ENCODE data around the gene COPS4. TPM values are rescaled to one million over a fixed set of nuclear protein-coding genes. Genes with fewer than 3 reads are reported as not detected.

The COPS4 gene
- total and polyA plus RNA-seq, 10 of the 15 experiments (the other 5 are each of a cell fraction or from before 2014, with no cell fraction given), result 34.2 to 159 (median 66.7) TPM

DNA sequence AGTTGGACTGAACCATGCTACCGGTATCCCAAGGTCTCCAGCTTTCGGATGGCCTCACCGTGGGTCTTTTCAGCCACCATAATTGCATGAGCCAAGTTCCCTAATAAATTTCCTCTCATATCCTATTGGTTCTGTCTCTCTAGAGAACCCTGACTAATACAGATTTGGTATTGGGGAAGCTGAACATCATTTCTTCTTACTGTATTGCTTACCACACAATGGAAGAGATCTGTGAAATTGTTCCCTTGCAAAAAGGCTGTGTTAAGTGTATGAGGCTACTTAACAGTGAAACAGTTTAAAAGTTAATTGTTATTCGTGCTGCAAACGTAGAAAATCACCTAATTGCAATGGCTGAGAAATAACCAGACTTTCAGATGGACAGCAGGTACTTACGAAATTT, 45.6 kb downstream of the COPS4 start (continued):
- TF ChIP-seq MTA2 (IDR thresholded peaks at IDR 0.05; ENCODE audit: low read depth) (0 out of 2 replicates have a peak, but pooled peaks have one; percentile 25), ZNF24 (IDR thresholded peaks at IDR 0.05) (peak; percentile 81; the same call in 1 of the 2 replicates)

DNA sequence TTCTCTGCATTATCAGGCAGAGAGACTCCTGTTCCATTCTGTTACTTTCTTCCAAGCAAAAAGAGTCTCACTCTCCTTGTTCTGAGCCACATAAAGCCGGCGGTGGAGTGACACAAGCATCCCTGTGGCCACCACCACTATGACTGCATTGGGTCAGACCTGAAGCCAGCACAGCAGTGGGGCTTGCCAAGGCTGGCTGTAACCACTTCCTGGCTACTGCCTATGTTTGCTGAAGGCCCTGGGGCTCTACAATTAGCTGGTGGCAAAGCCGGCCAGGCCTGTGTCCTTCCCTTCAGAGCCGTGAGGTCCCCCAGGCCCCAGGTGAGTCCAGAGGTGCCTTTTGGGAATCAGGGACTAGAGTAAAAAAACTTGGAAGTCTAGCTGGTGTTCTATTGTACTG, 47.8 kb downstream of the COPS4 start:
- intact Hi-C loops (cut with micrococcal nuclease; ENCODE audit: unreplicated experiment), result no loop called here
- RAD21 ChIA-PET (ENCODE audit: unreplicated experiment), result no interaction called here
- Histone ChIP-seq H3K79me2 (ENCODE audit: control insufficient read depth, insufficient read depth, low read length) (no peaks in the 10 kb centered on the region), H2AFZ (ENCODE audit: control insufficient read depth, low read depth, low read length) (no peak overlapping the region), H3K27ac (ENCODE audit: control insufficient read depth, insufficient read depth) (no peak overlapping the region), H3K9me3 (replicated peaks; ENCODE audit: control insufficient read depth, insufficient read depth, low read length) (no peaks in the 10 kb centered on the region; the same call in 2 of the 3 replicates), H3K9ac (ENCODE audit: control insufficient read depth, insufficient read depth, low read length) (no peak overlapping the region), H3K4me1 (ENCODE audit: control insufficient read depth, insufficient read depth, low read length) (no peaks in the 10 kb centered on the region), H3K4me2 (ENCODE audit: control insufficient read depth, insufficient read depth) (no peak overlapping the region), H3K27me3 (replicated peaks in 1 of 2; ENCODE audit: control insufficient read depth in 2 of 2, insufficient read depth in 2 of 2, low read length in 1 of 2) (no peaks in the 10 kb centered on the region), H3K4me3 (no peak overlapping the region), H4K20me1 (ENCODE audit: control insufficient read depth, insufficient read depth) (no peaks in the 10 kb centered on the region), H3K36me3 (ENCODE audit: control insufficient read depth in 2 of 2, insufficient read depth in 2 of 2, low read length in 1 of 2) (no peaks in the 10 kb centered on the region; a peak in 1 of 4 replicates)
- WGBS (ENCODE audit: insufficient coverage, insufficient replicate concordance, low lambda C conversion rate, missing lambda C conversion rate), result 28% methylated on average over 4 of the region's 4 CpGs
- in situ Hi-C loops (cut with MboI), result no loop called here
- TF ChIP-seq RB1 (IDR thresholded peaks at IDR 0.05; ENCODE audit: borderline replicate concordance) (no peak), HSF1 (IDR thresholded peaks at IDR 0.05; ENCODE audit: low read depth, low read length) (no peak), TCF3 (IDR thresholded peaks at IDR 0.05; ENCODE audit: borderline replicate concordance, insufficient read depth, low read depth, low read length) (no peak), ZZZ3 (IDR thresholded peaks at IDR 0.05; ENCODE audit: control insufficient read depth, insufficient read length, low read depth) (no peak), POU2F2 (IDR thresholded peaks at IDR 0.05; ENCODE audit: borderline replicate concordance, low read depth, low read length) (no peak)
- SMC1A ChIA-PET (ENCODE audit: uncharacterized antibody, unreplicated experiment), result interaction anchor here (0.8 to 2.9 kb wide), 9 partner anchors 8 to 203 kb away, joined by 3 to 10 read pairs (median 3); no protein-coding TSS in a partner anchor
- POLR2A ChIA-PET, result interaction anchor here (1.4 kb wide), 1 partner anchor 8 kb away, joined by 4 read pairs; no protein-coding TSS in a partner anchor
- ATAC-seq (peak; percentile 66), FAIRE-seq (no peak), DNase-seq (ENCODE audit: low read depth, low spot score) (no peak)
- CTCF ChIA-PET, result interaction anchor here (1.5 to 2.4 kb wide), 5 partner anchors 8 to 198 kb away, joined by 3 to 10 read pairs (median 4); no protein-coding TSS in a partner anchor
- no TSS peak for BruUV-seq (replicated peaks)

Measured in GM12878 (cell line).